Left ventricle myocardium inferior (tissue), 1 donor: ENCODE measurements around the gene RUBCNL. TPM values are rescaled to one million over a fixed set of nuclear protein-coding genes. Genes with fewer than 3 reads are reported as not detected.

Experiments
- DNase-seq: peaks from one replicate; pipeline ENCODE4 v3.0.0-alpha.2; 2020
- H3K27ac ChIP-seq: fragments of 200-600 bp; replicated peaks from 2 replicates; pipeline ENCODE4 v1.8.0; 2021
- H3K27me3 ChIP-seq: fragments of 200-600 bp; 2 replicates; pipeline ENCODE4 v1.8.0; 2021; ENCODE audit warnings: low read depth
- H3K36me3 ChIP-seq: fragments of 200-600 bp; 2 replicates; pipeline ENCODE4 v1.8.0; 2021
- H3K4me1 ChIP-seq: fragments of 200-600 bp; 2 replicates; pipeline ENCODE4 v1.8.0; 2021
- H3K4me3 ChIP-seq: fragments of 200-600 bp; 2 replicates; pipeline ENCODE4 v1.8.0; 2021; ENCODE audit warnings: mild to moderate bottlenecking, moderate library complexity
- H3K9me3 ChIP-seq: fragments of 200-600 bp; replicated peaks from 2 replicates; pipeline ENCODE4 v1.8.0; 2021
- intact Hi-C: fragments of 100-400 bp; cut with micrococcal nuclease; formaldehyde crosslinking; loops from one replicate; pipeline ENCODE4 v1.11.0; 2022
- total RNA-seq: library from RNA; stranded (reverse); fragmentation: NEBNext Ultra II Directional; extraction: Animal tissue kit (Norgen Biotek cat#: 25700); gene quantifications from one replicate; pipeline ENCODE4 v1.2.1, GENCODE V29; 2021
- TF ChIP-seq, protein P1 (sequence below): fragments of 200-600 bp; IDR thresholded peaks from 2 replicates; pipeline ENCODE4 v1.8.0; 2021; ENCODE audit warnings: antibody characterized with exemption, mild to moderate bottlenecking, borderline replicate concordance
- donor health status: DM: no; HTN: yes; CAD: no; lungs with severe emphysema.

RUBCNL gene
- total RNA-seq, 1 donor from 2014 or later, result 0.38 TPM

DNA sequence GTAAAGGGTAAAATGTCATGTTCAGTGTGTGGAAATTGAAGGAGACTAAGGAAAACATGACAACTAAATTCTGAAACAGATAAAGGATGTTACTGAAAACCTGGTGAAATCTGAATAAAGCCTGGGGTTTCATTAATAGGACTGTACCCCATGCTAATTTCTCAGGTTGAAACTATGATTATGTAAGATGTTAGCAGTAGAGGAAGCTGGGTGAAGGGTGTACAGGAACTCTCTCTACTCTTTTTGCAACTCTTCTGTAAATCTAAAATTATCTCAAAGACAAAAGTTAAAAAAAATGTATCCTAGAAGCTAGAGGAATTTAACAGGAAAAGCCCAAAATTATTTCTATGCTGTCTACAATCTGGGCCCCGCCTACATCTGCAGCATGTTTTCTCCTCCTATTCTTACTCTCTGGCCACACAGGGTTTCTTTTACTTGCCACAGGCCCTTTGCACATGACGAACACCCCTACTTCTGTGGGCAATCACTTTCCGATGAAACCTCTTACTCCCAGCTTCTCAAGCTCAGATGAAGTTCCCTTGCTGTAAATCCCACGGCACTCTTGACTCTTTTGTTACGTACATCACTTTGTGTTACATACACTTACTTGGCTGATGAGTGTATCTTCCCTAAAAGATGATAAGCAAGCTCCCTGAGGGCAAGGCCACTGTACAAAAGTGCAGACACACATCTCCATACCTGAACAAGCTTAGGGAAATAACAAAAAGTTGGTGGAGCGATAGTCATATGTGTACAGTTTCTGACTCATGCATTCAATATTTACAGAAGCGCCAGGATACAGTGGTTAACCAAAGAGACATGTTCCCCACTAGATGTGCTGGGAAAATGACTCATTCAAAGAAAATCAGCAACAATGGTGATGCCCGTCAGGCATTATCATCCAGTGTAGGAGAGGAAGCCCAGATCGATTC, 32.6 kb downstream of the RUBCNL start:
- no peak overlapping the region for H3K27ac ChIP-seq
- intact Hi-C loops, result no loop called here
- TF ChIP-seq, protein P1, sequence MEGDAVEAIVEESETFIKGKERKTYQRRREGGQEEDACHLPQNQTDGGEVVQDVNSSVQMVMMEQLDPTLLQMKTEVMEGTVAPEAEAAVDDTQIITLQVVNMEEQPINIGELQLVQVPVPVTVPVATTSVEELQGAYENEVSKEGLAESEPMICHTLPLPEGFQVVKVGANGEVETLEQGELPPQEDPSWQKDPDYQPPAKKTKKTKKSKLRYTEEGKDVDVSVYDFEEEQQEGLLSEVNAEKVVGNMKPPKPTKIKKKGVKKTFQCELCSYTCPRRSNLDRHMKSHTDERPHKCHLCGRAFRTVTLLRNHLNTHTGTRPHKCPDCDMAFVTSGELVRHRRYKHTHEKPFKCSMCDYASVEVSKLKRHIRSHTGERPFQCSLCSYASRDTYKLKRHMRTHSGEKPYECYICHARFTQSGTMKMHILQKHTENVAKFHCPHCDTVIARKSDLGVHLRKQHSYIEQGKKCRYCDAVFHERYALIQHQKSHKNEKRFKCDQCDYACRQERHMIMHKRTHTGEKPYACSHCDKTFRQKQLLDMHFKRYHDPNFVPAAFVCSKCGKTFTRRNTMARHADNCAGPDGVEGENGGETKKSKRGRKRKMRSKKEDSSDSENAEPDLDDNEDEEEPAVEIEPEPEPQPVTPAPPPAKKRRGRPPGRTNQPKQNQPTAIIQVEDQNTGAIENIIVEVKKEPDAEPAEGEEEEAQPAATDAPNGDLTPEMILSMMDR, result no peak

DNA sequence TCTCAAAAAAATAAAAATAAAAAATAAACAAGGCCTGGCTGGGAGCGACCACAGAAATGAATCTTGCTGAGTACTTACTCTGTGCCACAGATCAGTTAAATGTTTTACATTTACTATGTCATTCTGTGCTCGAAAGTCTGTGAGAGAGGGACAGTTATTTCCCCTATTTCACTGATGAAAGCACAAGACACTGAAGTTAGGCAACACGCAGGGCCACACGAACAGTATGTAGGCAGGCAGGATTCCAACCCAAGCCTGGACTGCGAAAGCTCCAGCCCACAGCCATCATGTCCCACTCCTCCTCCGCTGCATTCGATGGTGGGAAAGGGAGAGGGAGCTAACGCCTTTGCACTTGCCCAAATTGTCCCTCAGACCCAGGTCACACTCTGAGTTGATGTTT, 34.2 kb downstream of the RUBCNL start:
- no peaks in the 10 kb centered on the region for H3K27me3 ChIP-seq
- no peaks in the 10 kb centered on the region for H3K4me1 ChIP-seq
- DNase-seq, result no peak
- TF ChIP-seq, protein P1, result no peak
- H3K27ac ChIP-seq, result no peak overlapping the region
- H3K36me3 ChIP-seq, result no peaks in the 10 kb centered on the region
- H3K9me3 ChIP-seq, result no peaks in the 10 kb centered on the region
- intact Hi-C loops, result no loop called here
- H3K4me3 ChIP-seq, result no peak overlapping the region

More for the DNA sequence above, 32.6 kb downstream of the RUBCNL start:
- Histone ChIP-seq H3K36me3 (no peaks in the 10 kb centered on the region), H3K4me1 (no peaks in the 10 kb centered on the region), H3K9me3 (no peaks in the 10 kb centered on the region), H3K4me3 (no peak overlapping the region), H3K27me3 (no peaks in the 10 kb centered on the region)
- no peak for DNase-seq

DNA sequence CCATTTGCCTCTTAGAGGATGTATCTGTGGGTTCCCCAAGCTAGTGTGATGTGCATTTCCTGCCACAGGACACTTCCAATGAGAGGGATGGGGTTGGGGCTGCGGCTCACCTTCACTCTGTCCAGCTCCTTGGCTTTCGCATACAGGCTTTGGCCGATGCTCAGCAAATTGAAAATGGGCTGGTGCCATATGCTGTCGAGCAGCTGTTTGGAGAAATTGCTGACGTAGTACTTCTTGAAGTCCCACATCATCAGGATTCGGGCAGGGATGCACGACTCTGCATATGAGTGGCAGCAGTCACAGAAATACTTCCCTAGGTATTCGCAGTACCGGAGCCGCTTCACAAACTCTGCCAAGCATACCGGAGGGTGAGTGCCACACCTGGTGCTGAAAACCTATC, 37.0 kb downstream of the RUBCNL start:
- H3K4me3 ChIP-seq, result no peak overlapping the region
- no peaks in the 10 kb centered on the region for H3K27me3 ChIP-seq
- H3K27ac ChIP-seq, result no peak overlapping the region
- intact Hi-C loops, result no loop called here
- TF ChIP-seq, protein P1, result no peak
- no peaks in the 10 kb centered on the region for H3K4me1 ChIP-seq
- H3K9me3 ChIP-seq, result no peaks in the 10 kb centered on the region
- DNase-seq, result no peak
- H3K36me3 ChIP-seq, result no peaks in the 10 kb centered on the region

DNA sequence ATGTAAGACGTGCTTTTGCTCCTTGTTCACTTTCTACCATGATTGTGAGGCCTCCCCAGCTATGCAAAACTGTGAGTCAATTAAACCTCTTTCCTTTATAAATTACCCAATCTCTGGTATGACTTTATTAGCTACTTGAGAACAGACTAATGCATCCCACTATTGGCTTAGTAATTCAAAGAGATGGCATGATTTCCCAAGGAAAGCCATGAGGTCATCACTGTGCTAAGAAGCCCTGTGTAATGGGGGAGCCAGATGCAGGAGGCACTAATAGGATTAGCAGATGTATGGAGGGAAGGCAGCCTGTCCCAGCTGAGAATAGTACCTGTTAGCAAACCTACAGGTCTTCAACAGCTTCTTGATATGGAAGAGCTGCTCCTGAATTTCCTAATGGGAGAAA, 38.1 kb downstream of the RUBCNL start:
- H3K27ac ChIP-seq, result no peak overlapping the region
- H3K4me3 ChIP-seq, result no peak overlapping the region
- intact Hi-C loops, result no loop called here
- no peak for DNase-seq
- TF ChIP-seq, protein P1, result no peak
- H3K36me3 ChIP-seq, result no peaks in the 10 kb centered on the region
- H3K27me3 ChIP-seq, result no peaks in the 10 kb centered on the region
- no peaks in the 10 kb centered on the region for H3K9me3 ChIP-seq
- H3K4me1 ChIP-seq, result no peaks in the 10 kb centered on the region

DNA sequence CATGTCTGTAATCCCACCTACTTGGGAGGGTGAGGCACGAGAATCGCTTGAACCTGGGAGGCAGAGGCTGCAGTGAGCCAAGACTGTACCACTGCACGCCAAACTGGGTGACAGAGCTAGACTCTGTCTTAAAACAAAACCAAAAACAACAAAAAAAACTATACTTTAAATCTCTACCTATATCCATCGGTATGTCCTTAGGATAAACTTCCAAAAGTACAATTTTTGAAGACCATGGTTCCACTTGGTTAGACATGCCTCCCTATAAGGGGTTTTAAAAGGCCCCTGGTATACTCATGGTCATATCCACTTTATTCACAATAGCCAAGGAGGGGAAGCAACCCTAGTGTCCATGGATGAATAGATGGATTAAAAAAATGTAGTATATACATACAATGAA, 39.8 kb downstream of the RUBCNL start:
- TF ChIP-seq, protein P1, result no peak
- Histone ChIP-seq H3K36me3 (no peaks in the 10 kb centered on the region), H3K4me3 (no peak overlapping the region), H3K27me3 (peaks cover 8% of the 10 kb centered on the region), H3K27ac (no peak overlapping the region), H3K9me3 (no peaks in the 10 kb centered on the region), H3K4me1 (no peaks in the 10 kb centered on the region)
- DNase-seq, result no peak
- intact Hi-C loops, result no loop called here
